ENCODE results near the gene SALL1.

The SALL1 gene

DNA sequence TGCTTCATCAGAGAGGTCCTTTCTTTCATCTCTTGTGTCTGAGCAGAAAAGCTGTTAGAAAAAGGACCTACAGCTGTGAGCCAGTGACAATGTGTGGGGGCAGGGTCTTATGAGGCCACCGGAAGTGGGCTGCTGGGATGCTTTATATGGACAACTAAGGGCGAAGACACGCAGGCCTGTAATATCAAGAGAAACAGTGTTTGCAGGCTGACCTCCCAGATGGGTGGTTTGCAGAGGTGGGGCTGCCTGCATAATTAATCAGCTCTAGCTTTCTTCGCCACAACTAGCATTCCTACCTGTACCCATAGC lies 30.4 kb upstream of the SALL1 start:
- no peak for DNase-seq
- in situ Hi-C loops (cut with HindIII; ENCODE audit: low pct_ligation_motif_present, low sequenced_read_pairs): no loop called here
- no peak overlapping the region for H3K27ac ChIP-seq
- no peak overlapping the region for H3K4me3 ChIP-seq (ENCODE audit: low read depth, low read length)
- TF ChIP-seq, protein P1, sequence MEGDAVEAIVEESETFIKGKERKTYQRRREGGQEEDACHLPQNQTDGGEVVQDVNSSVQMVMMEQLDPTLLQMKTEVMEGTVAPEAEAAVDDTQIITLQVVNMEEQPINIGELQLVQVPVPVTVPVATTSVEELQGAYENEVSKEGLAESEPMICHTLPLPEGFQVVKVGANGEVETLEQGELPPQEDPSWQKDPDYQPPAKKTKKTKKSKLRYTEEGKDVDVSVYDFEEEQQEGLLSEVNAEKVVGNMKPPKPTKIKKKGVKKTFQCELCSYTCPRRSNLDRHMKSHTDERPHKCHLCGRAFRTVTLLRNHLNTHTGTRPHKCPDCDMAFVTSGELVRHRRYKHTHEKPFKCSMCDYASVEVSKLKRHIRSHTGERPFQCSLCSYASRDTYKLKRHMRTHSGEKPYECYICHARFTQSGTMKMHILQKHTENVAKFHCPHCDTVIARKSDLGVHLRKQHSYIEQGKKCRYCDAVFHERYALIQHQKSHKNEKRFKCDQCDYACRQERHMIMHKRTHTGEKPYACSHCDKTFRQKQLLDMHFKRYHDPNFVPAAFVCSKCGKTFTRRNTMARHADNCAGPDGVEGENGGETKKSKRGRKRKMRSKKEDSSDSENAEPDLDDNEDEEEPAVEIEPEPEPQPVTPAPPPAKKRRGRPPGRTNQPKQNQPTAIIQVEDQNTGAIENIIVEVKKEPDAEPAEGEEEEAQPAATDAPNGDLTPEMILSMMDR (IDR thresholded peaks at IDR 0.05; ENCODE audit: low read depth, low read length, missing control alignments): no peak
- no peaks in the 10 kb centered on the region for H3K27me3 ChIP-seq (replicated peaks)
- no peaks in the 10 kb centered on the region for H3K36me3 ChIP-seq (replicated peaks)

- Histone ChIP-seq H3K4me3 (ENCODE audit: low read depth, low read length) (no peak overlapping the region), H3K27me3 (replicated peaks) (no peaks in the 10 kb centered on the region), H3K36me3 (replicated peaks) (no peaks in the 10 kb centered on the region), H3K27ac (no peak overlapping the region)
- DNase-seq: no peak
- in situ Hi-C loops (cut with HindIII; ENCODE audit: low pct_ligation_motif_present, low sequenced_read_pairs): no loop called here
- TF ChIP-seq, protein P1 (IDR thresholded peaks at IDR 0.05; ENCODE audit: low read depth, low read length, missing control alignments): no peak
Observed at GRCh38 chr16:51180719-51181502, 29.8 kb upstream of the SALL1 start.

DNA sequence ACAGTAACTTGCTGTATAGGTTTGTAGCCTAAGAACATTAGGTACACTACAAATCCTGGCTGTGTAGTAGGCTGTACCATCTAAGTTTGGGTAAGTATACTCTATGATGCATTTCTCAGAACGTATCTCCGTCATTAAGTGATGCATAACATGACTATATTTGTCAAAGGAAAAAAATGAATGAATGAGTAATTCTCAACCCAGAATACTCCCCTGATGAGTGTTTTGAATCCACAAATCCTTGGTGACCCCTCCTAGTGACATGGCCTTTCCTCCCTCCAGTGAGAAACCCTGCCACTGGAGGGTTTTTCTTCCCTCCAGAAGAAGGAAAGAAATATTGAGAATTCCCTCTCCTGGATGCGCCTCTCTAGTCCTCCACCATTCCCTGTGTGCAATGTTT lies 24.0 kb upstream of the SALL1 start:
- in situ Hi-C loops (cut with HindIII; ENCODE audit: low pct_ligation_motif_present, low sequenced_read_pairs): no loop called here
- H3K36me3 ChIP-seq (replicated peaks): no peaks in the 10 kb centered on the region
- H3K4me3 ChIP-seq (ENCODE audit: low read depth, low read length): no peak overlapping the region
- H3K27ac ChIP-seq: no peak overlapping the region
- H3K27me3 ChIP-seq (replicated peaks): no peaks in the 10 kb centered on the region
- no peak for DNase-seq
- TF ChIP-seq, protein P1 (IDR thresholded peaks at IDR 0.05; ENCODE audit: low read depth, low read length, missing control alignments): no peak

DNA sequence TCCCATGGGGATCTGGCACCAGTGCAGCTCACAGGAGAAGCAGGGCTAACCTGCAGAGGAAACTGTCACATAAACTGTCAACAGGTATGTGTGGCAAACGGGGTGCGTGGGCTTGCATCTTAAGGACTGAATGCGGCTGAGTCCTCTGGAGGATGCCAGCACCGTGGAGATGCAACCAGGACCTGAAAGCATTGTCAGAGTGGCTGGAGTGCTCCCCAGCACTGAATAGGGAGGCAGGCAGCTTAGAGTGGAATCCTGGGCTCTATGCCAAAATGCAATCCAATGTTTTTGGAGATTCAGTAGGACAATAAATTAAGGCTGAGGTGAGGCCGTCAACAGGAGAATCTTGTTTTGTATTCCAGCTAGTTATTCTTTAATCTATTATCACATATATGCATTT lies 21.3 kb upstream of the SALL1 start:
- in situ Hi-C loops (cut with HindIII; ENCODE audit: low pct_ligation_motif_present, low sequenced_read_pairs): no loop called here
- TF ChIP-seq, protein P1 (IDR thresholded peaks at IDR 0.05; ENCODE audit: low read depth, low read length, missing control alignments): no peak
- DNase-seq: no peak
- Histone ChIP-seq H3K27ac (no peak overlapping the region), H3K36me3 (replicated peaks) (no peaks in the 10 kb centered on the region), H3K4me3 (ENCODE audit: low read depth, low read length) (no peak overlapping the region), H3K27me3 (replicated peaks) (no peaks in the 10 kb centered on the region)

DNA sequence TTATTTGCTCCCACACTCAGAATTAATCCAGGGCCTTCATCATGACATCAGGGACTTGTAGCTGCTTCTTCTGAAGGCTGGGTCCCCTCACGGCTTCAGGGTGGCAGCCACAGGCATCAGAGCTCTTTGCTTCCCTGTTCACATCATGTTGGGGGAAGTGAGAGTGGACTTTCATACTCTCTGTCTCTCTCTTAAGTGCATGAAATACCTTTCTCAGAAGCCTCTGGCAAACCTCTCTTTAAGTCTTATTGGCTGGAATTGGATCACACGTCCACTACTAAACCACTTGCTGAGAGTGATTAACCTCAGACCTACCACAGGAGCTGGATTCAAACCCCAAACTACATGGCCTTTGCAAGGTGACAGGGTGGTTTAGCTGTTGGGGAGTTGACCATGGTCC lies 17.7 kb upstream of the SALL1 start:
- no peak for DNase-seq
- H3K27me3 ChIP-seq (replicated peaks): no peaks in the 10 kb centered on the region
- no peaks in the 10 kb centered on the region for H3K36me3 ChIP-seq (replicated peaks)
- TF ChIP-seq, protein P1 (IDR thresholded peaks at IDR 0.05; ENCODE audit: low read depth, low read length, missing control alignments): no peak
- H3K4me3 ChIP-seq (ENCODE audit: low read depth, low read length): no peak overlapping the region
- in situ Hi-C loops (cut with HindIII; ENCODE audit: low pct_ligation_motif_present, low sequenced_read_pairs): no loop called here
- H3K27ac ChIP-seq: no peak overlapping the region
